ENCODE data around the gene ST7.

- TF ChIP-seq POLR2AphosphoS5 (IDR thresholded peaks at IDR 0.05; ENCODE audit: borderline replicate concordance, low read depth, low read length): no peak
- no peak for TF ChIP-seq EZH2 (IDR thresholded peaks at IDR 0.05)
- TF ChIP-seq FOXP2 (optimal IDR thresholded peaks at IDR 0.05; ENCODE audit: control extremely low read depth, extremely low read length, insufficient read depth): no peak
Observed at GRCh38 chr7:117116211-117116610, 162.9 kb downstream of the ST7 start.

All from SK-N-MC (cell line).